Measurements from ENCODE around the gene NAA10.

GRCh38 chrX:153960786-153961185 lies 25.9 kb upstream of the NAA10 start:
- no peak for TF ChIP-seq REST (IDR thresholded peaks at IDR 0.05; ENCODE audit: low read depth)
- TF ChIP-seq TCF12 (IDR thresholded peaks at IDR 0.05; ENCODE audit: low read depth), result no peak
- no peak for TF ChIP-seq CEBPB (IDR thresholded peaks at IDR 0.05)
- TF ChIP-seq RAD21 (IDR thresholded peaks at IDR 0.05; ENCODE audit: low read depth), result no peak
- TF ChIP-seq FOXM1 (IDR thresholded peaks at IDR 0.05; ENCODE audit: borderline replicate concordance, low read depth), result no peak
- no peak for TF ChIP-seq TAF1 (IDR thresholded peaks at IDR 0.05; ENCODE audit: low read depth)
- TF ChIP-seq TEAD4 (IDR thresholded peaks at IDR 0.05), result no peak
- TF ChIP-seq EP300 (IDR thresholded peaks at IDR 0.05; ENCODE audit: borderline replicate concordance), result no peak

Measured in Ishikawa (cell line).